ENCODE results near the gene DNM1L.

GRCh38 chr12:32770141-32770540 is 91.0 kb downstream of the DNM1L start:
- TF ChIP-seq, protein P1, sequence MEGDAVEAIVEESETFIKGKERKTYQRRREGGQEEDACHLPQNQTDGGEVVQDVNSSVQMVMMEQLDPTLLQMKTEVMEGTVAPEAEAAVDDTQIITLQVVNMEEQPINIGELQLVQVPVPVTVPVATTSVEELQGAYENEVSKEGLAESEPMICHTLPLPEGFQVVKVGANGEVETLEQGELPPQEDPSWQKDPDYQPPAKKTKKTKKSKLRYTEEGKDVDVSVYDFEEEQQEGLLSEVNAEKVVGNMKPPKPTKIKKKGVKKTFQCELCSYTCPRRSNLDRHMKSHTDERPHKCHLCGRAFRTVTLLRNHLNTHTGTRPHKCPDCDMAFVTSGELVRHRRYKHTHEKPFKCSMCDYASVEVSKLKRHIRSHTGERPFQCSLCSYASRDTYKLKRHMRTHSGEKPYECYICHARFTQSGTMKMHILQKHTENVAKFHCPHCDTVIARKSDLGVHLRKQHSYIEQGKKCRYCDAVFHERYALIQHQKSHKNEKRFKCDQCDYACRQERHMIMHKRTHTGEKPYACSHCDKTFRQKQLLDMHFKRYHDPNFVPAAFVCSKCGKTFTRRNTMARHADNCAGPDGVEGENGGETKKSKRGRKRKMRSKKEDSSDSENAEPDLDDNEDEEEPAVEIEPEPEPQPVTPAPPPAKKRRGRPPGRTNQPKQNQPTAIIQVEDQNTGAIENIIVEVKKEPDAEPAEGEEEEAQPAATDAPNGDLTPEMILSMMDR (conservative IDR thresholded peaks at IDR 0.05; ENCODE audit: low read length), result no peak
- no peak for TF ChIP-seq EZH2phosphoT487 (IDR thresholded peaks at IDR 0.05; ENCODE audit: borderline replicate concordance)
